Peyer's patch (tissue), 4 donors: ENCODE results near the gene NCOA3. TPM values are rescaled to one million over a fixed set of nuclear protein-coding genes. Genes with fewer than 3 reads are reported as not detected.
"Not testable (repeated sequence)": the region's sequence is repeated elsewhere in the genome, so short reads cannot be mapped to it uniquely, and the experiment has no call there.

Experiments used
- DNase-seq, 3 donors: peaks; one replicate each; pipeline ENCODE4 v3.0.0-alpha.2; 2017 to 2019
- H3K27ac ChIP-seq, 4 donors: fragments of 200-600 bp; sonication (generic); one replicate each; pipeline ENCODE4 v1.5.1; 2016 to 2019
- H3K27me3 ChIP-seq, 2 donors: fragments of 200-600 bp; sonication (generic); one replicate each; pipeline ENCODE4 v1.5.1; 2019
- H3K36me3 ChIP-seq, 3 donors: fragments of 200-600 bp; sonication (generic); one replicate each; pipeline ENCODE4 v1.5.1; 2016 to 2019
- H3K4me1 ChIP-seq, 4 donors: fragments of 200-600 bp; sonication (generic); one replicate each; pipeline ENCODE4 v1.5.1; 2016 to 2019
- H3K4me3 ChIP-seq, 4 donors: fragments of 200-600 bp; sonication (generic); 1 replicate in 3 of 4; 2 replicates in 1 of 4; pipeline ENCODE4 v1.5.1; 2016 to 2019; ENCODE audit warnings: mild to moderate bottlenecking in 1 of 4
- H3K9me3 ChIP-seq, 4 donors: fragments of 200-600 bp; sonication (generic); one replicate each; pipeline ENCODE4 v1.5.1; 2016 to 2019; ENCODE audit warnings: mild to moderate bottlenecking in 1 of 4
- CTCF ChIP-seq, 6 experiments: fragments of 450-650 bp in 4 of 6; fragments of 200-600 bp in 2 of 6; sonication (generic) in 1 of 6; IDR thresholded peaks; one replicate each; pipeline ENCODE4 v1.5.1; 2017 to 2019; ENCODE audit warnings: antibody characterized with exemption in 6 of 6, mild to moderate bottlenecking in 3 of 6, moderate library complexity in 1 of 6
- POLR2A ChIP-seq, 2 donors: fragments of 450-650 bp; IDR thresholded peaks; one replicate each; pipeline ENCODE4 v1.5.1; 2017; ENCODE audit warnings: antibody characterized with exemption in 2 of 2, mild to moderate bottlenecking in 2 of 2, moderate library complexity in 2 of 2
- total RNA-seq, 4 donors: library from RNA; depleted of rRNA; stranded (reverse); fragments of >200 nt; gene quantifications; one replicate each; pipeline ENCODE4 v1.1.0, GENCODE V29; 2016

Gene NCOA3
- total RNA-seq, 4 donors from 2014 or later: 17.9 to 99.9 (median 26.6) TPM

- no peaks in the 10 kb centered on the region for H3K27me3 ChIP-seq
- TF ChIP-seq POLR2A (IDR thresholded peaks at IDR 0.05): no peak
- no peak for TF ChIP-seq CTCF (IDR thresholded peaks at IDR 0.05)
- no peak overlapping the region for H3K27ac ChIP-seq
- no peaks in the 10 kb centered on the region for H3K9me3 ChIP-seq
- no peaks in the 10 kb centered on the region for H3K4me1 ChIP-seq
- DNase-seq: no peak
- no peak overlapping the region for H3K4me3 ChIP-seq
- H3K36me3 ChIP-seq: no peaks in the 10 kb centered on the region
Measured at GRCh38 chr20:47455133-47456040, 46.3 kb upstream of the NCOA3 start.

- Histone ChIP-seq H3K27ac (no peak overlapping the region), H3K4me1 (no peaks in the 10 kb centered on the region), H3K9me3 (no peaks in the 10 kb centered on the region), H3K27me3 (no peaks in the 10 kb centered on the region), H3K36me3 (no peaks in the 10 kb centered on the region), H3K4me3 (no peak overlapping the region)
- TF ChIP-seq CTCF (IDR thresholded peaks at IDR 0.05): no peak
- TF ChIP-seq POLR2A (IDR thresholded peaks at IDR 0.05): no peak
- DNase-seq: no peak
Measured at GRCh38 chr20:47456041-47456537, 45.6 kb upstream of the NCOA3 start.

- no peak overlapping the region for H3K27ac ChIP-seq
- no peaks in the 10 kb centered on the region for H3K27me3 ChIP-seq
- H3K36me3 ChIP-seq: no peaks in the 10 kb centered on the region
- DNase-seq: no peak
- H3K9me3 ChIP-seq: no peaks in the 10 kb centered on the region
- H3K4me1 ChIP-seq: no peaks in the 10 kb centered on the region
- no peak for TF ChIP-seq CTCF (IDR thresholded peaks at IDR 0.05)
- no peak for TF ChIP-seq POLR2A (IDR thresholded peaks at IDR 0.05)
- no peak overlapping the region for H3K4me3 ChIP-seq
Measured at GRCh38 chr20:47456952-47457724, 44.5 kb upstream of the NCOA3 start.

GRCh38 chr20:47458280-47459050, 43.2 kb upstream of the NCOA3 start:
- not testable (repeated sequence) for H3K4me1 ChIP-seq, H3K27ac ChIP-seq, H3K4me3 ChIP-seq, DNase-seq, H3K36me3 ChIP-seq, H3K27me3 ChIP-seq, H3K9me3 ChIP-seq

- Histone ChIP-seq H3K27me3 (no peaks in the 10 kb centered on the region), H3K4me1 (no peaks in the 10 kb centered on the region), H3K9me3 (no peaks in the 10 kb centered on the region), H3K36me3 (no peaks in the 10 kb centered on the region), H3K4me3 (no peak overlapping the region), H3K27ac (no peak overlapping the region)
- no peak for DNase-seq
- TF ChIP-seq POLR2A (IDR thresholded peaks at IDR 0.05): no peak
- no peak for TF ChIP-seq CTCF (IDR thresholded peaks at IDR 0.05)
Measured at GRCh38 chr20:47459344-47460073, 42.2 kb upstream of the NCOA3 start.

GRCh38 chr20:47460761-47461112, 41.0 kb upstream of the NCOA3 start:
- not testable (repeated sequence) for H3K9me3 ChIP-seq, H3K4me1 ChIP-seq, H3K36me3 ChIP-seq, H3K27ac ChIP-seq, H3K4me3 ChIP-seq, DNase-seq, H3K27me3 ChIP-seq
